NB4 (cell line): ENCODE measurements around the gene DACT1.

Experiments used
- MAX ChIP-seq: IDR thresholded peaks from 2 replicates; pipeline ENCODE4 v1.6.1; 2011; ENCODE audit warnings: low read depth, low read length
- POLR2A ChIP-seq: IDR thresholded peaks from 2 replicates; pipeline ENCODE4 v1.6.1; 2011; ENCODE audit warnings: mild to moderate bottlenecking; ENCODE audit not compliant: insufficient read length; ENCODE audit errors: extremely low read depth

DNA sequence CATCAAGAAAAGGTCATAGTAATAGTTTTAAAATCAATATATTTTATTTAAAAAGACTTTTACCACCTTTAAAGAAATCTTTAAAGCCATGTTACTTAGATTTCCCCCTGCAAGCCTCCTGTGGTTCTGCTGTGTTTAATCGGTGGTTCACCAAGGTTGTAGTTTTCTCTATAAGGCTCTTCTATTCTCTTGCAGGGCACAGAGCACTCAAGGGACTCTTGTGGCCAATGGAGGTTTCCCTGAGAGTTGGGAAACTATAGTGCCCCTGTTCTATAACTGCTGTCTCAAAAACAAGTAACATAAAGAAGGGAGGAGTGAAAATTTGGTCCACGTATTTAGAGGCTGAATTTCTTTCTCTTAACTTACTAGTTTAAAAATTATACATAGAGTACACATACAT, 25.0 kb downstream of the DACT1 start:
- TF ChIP-seq POLR2A (no peak), MAX (no peak)
